PFSK-1 (cell line): ENCODE results near the gene PPOX.

Source experiments
- FOXP2 ChIP-seq: optimal IDR thresholded peaks from 2 replicates; pipeline ENCODE3; 2011; ENCODE audit warnings: borderline replicate concordance, control low read depth, inconsistent platforms; ENCODE audit not compliant: insufficient read depth; ENCODE audit errors: extremely low read length, extremely low read depth
- POLR2AphosphoS5 ChIP-seq: IDR thresholded peaks from 2 replicates; pipeline ENCODE4 v1.6.1; 2012; ENCODE audit warnings: low read depth, mild to moderate bottlenecking, control low read depth, low read length, moderate library complexity
- SIN3A ChIP-seq: IDR thresholded peaks from 2 replicates; pipeline ENCODE4 v1.6.1; 2012; ENCODE audit warnings: mild to moderate bottlenecking, low read length, moderate library complexity, borderline replicate concordance; ENCODE audit not compliant: insufficient read depth
- TAF1 ChIP-seq: IDR thresholded peaks from 2 replicates; pipeline ENCODE4 v1.6.1; 2012; ENCODE audit warnings: low read length, control low read depth, borderline replicate concordance; ENCODE audit not compliant: insufficient read depth
- TF ChIP-seq, protein P1 (sequence below), 2 experiments: IDR thresholded peaks; 2 replicates each; pipeline versions ENCODE4 v1.6.1 to v1.8.0; 2011 to 2012; ENCODE audit warnings: low read depth in 2 of 2, low read length in 2 of 2, control low read depth in 1 of 2, inconsistent platforms in 1 of 2, mild to moderate bottlenecking in 1 of 2, moderate library complexity in 1 of 2; ENCODE audit not compliant: insufficient read depth in 1 of 2

The PPOX gene

GRCh38 chr1:161187311-161187710 is 21.1 kb downstream of the PPOX start:
- TF ChIP-seq FOXP2 (no peak), POLR2AphosphoS5 (no peak), SIN3A (no peak), TAF1 (no peak)
- TF ChIP-seq, protein P1, sequence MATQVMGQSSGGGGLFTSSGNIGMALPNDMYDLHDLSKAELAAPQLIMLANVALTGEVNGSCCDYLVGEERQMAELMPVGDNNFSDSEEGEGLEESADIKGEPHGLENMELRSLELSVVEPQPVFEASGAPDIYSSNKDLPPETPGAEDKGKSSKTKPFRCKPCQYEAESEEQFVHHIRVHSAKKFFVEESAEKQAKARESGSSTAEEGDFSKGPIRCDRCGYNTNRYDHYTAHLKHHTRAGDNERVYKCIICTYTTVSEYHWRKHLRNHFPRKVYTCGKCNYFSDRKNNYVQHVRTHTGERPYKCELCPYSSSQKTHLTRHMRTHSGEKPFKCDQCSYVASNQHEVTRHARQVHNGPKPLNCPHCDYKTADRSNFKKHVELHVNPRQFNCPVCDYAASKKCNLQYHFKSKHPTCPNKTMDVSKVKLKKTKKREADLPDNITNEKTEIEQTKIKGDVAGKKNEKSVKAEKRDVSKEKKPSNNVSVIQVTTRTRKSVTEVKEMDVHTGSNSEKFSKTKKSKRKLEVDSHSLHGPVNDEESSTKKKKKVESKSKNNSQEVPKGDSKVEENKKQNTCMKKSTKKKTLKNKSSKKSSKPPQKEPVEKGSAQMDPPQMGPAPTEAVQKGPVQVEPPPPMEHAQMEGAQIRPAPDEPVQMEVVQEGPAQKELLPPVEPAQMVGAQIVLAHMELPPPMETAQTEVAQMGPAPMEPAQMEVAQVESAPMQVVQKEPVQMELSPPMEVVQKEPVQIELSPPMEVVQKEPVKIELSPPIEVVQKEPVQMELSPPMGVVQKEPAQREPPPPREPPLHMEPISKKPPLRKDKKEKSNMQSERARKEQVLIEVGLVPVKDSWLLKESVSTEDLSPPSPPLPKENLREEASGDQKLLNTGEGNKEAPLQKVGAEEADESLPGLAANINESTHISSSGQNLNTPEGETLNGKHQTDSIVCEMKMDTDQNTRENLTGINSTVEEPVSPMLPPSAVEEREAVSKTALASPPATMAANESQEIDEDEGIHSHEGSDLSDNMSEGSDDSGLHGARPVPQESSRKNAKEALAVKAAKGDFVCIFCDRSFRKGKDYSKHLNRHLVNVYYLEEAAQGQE (IDR thresholded peaks at IDR 0.05; ENCODE audit: insufficient read depth in 1 of 2, low read depth in 2 of 2, low read length in 2 of 2): no peak

- TF ChIP-seq SIN3A (no peak), TAF1 (no peak), POLR2AphosphoS5 (no peak), FOXP2 (no peak)
- TF ChIP-seq, protein P1 (IDR thresholded peaks at IDR 0.05; ENCODE audit: insufficient read depth in 1 of 2, low read depth in 2 of 2, low read length in 2 of 2): no peak
These were observed 22.2 kb downstream of the PPOX start for GRCh38 chr1:161188381-161188780.

DNA sequence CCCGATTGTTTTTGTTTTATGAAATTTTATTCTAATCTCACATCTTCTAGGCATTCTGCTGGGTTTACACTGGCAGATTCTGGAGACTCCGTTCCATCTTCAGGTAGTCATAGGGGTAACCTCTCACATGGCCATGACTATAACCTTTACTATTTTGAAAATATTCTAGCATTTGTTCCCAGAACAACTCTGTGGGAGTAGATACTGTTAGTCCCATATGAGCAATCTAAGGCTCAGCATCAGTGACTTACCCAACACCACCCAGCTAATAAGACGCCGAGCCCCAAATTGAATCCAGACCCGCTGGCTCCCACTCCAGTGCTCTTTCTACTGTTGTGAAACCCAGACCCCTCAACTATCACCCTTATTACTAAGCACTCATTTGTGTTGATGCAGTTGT is 22.8 kb downstream of the PPOX start:
- no peak for TF ChIP-seq SIN3A
- TF ChIP-seq, protein P1 (IDR thresholded peaks at IDR 0.05; ENCODE audit: insufficient read depth in 1 of 2, low read depth in 2 of 2, low read length in 2 of 2): no peak
- TF ChIP-seq POLR2AphosphoS5: no peak
- no peak for TF ChIP-seq FOXP2
- no peak for TF ChIP-seq TAF1

- TF ChIP-seq, protein P1 (IDR thresholded peaks at IDR 0.05; ENCODE audit: insufficient read depth in 1 of 2, low read depth in 2 of 2, low read length in 2 of 2): no peak
- TF ChIP-seq TAF1 (no peak), SIN3A (no peak), POLR2AphosphoS5 (no peak), FOXP2 (no peak)
These were observed 24.8 kb downstream of the PPOX start for GRCh38 chr1:161190962-161191521.

GRCh38 chr1:161191971-161192370 is 25.7 kb downstream of the PPOX start:
- TF ChIP-seq SIN3A (no peak), FOXP2 (no peak), POLR2AphosphoS5 (no peak), TAF1 (no peak)
- TF ChIP-seq, protein P1 (IDR thresholded peaks at IDR 0.05; ENCODE audit: insufficient read depth in 1 of 2, low read depth in 2 of 2, low read length in 2 of 2): no peak
